K562 (cell line): ENCODE data around the gene RNU5D-1. TPM values are rescaled to one million over a fixed set of nuclear protein-coding genes. Genes with fewer than 3 reads are reported as not detected.

Source experiments
- ATF7 ChIP-seq: fragments of 450-650 bp; IDR thresholded peaks from 2 replicates; pipeline ENCODE4 v1.7.1; 2014; ENCODE audit warnings: mild to moderate bottlenecking, moderate library complexity
- BRF1 ChIP-seq: IDR thresholded peaks from 3 replicates; pipeline ENCODE4 v1.6.1; 2011; ENCODE audit warnings: borderline replicate concordance, mild to moderate bottlenecking; ENCODE audit not compliant: insufficient read length; ENCODE audit errors: extremely low read depth
- CEBPG ChIP-seq, 3 experiments: fragments of 200-800 bp in 1 of 3; sonication (Bioruptor generic) in 1 of 3; sonication (generic) in 1 of 3; formaldehyde crosslinking in 1 of 3; IDR thresholded peaks in 2 of 3; conservative IDR thresholded peaks in 1 of 3; 2 replicates each; pipeline versions ENCODE4 v1.6.1 to v1.8.0; 2016 to 2022; ENCODE audit warnings: missing compliant biosample characterization in 2 of 3, missing genetic modification characterization in 2 of 3, mild to moderate bottlenecking in 1 of 3, missing genetic modification reagents in 1 of 3
- CHD4 ChIP-seq: fragments of 200-600 bp; sonication (generic); IDR thresholded peaks from 3 replicates; pipeline ENCODE4 v1.6.1; 2012; ENCODE audit warnings: low read depth, mild to moderate bottlenecking, mixed read lengths, low read length, inconsistent platforms; ENCODE audit not compliant: insufficient read depth, insufficient replicate concordance, poor library complexity, severe bottlenecking
- GTF2A2 ChIP-seq: IDR thresholded peaks from 2 replicates; pipeline ENCODE4 v1.6.1; 2016; ENCODE audit warnings: mild to moderate bottlenecking, missing genetic modification characterization, missing compliant biosample characterization
- ILK ChIP-seq: fragments of 450-650 bp; IDR thresholded peaks from 2 replicates; pipeline ENCODE4 v1.6.1; 2016; ENCODE audit warnings: missing genetic modification characterization, low read depth, mild to moderate bottlenecking, missing compliant biosample characterization, moderate library complexity, borderline replicate concordance
- MYC ChIP-seq, 2 experiments: fragments of 250-450 bp in 1 of 2; sonication (Bioruptor Pico) in 1 of 2; IDR thresholded peaks; 2 replicates each; pipeline versions ENCODE4 v1.5.1 to v1.6.1; 2012 to 2021; ENCODE audit warnings: low read depth in 2 of 2, borderline replicate concordance in 1 of 2, improper control_type of control experiment in 1 of 2, low read length in 1 of 2, mild to moderate bottlenecking in 1 of 2, moderate library complexity in 1 of 2
- OTX1 ChIP-seq: fragments of 450-650 bp; formaldehyde crosslinking; IDR thresholded peaks from 2 replicates; pipeline ENCODE4 v1.4.0; 2022; ENCODE audit warnings: mild to moderate bottlenecking
- PML ChIP-seq: IDR thresholded peaks from 2 replicates; pipeline ENCODE4 v1.6.1; 2012; ENCODE audit warnings: low read length, inconsistent platforms
- POLR2AphosphoS2 ChIP-seq: IDR thresholded peaks from 2 replicates; pipeline ENCODE4 v1.6.1; 2012; ENCODE audit warnings: low read length, improper control_type of control experiment
- PTRF ChIP-seq: fragments of 450-650 bp; IDR thresholded peaks from 2 replicates; pipeline ENCODE4 v1.6.1; 2016; ENCODE audit warnings: mild to moderate bottlenecking, missing genetic modification characterization, missing compliant biosample characterization
- SMAD2 ChIP-seq: fragments of 150-350 bp; IDR thresholded peaks from 2 replicates; pipeline ENCODE4 v1.6.1; 2014; ENCODE audit warnings: low read depth, mild to moderate bottlenecking, low read length
- TFAM ChIP-seq: fragments of 250-450 bp; sonication (Bioruptor Pico); conservative IDR thresholded peaks from 2 replicates; pipeline ENCODE4 v1.5.0; 2021; ENCODE audit warnings: mild to moderate bottlenecking, moderate library complexity
- ZNF212 ChIP-seq: fragments of 450-650 bp; formaldehyde crosslinking; IDR thresholded peaks from 2 replicates; pipeline ENCODE4 v1.4.0; 2020; ENCODE audit warnings: mild to moderate bottlenecking
- ZNF24 ChIP-seq: fragments of 450-650 bp; IDR thresholded peaks from 2 replicates; pipeline ENCODE4 v1.6.1; 2016
- ZNF274 ChIP-seq: IDR thresholded peaks from 2 replicates; pipeline ENCODE4 v1.6.1; 2011; ENCODE audit warnings: low read depth, mild to moderate bottlenecking, low read length, moderate library complexity, borderline replicate concordance
- polyA plus RNA-seq, 8 experiments: library from polyadenylated mRNA; depleted of rRNA in 4 of 8; stranded (reverse) in 5 of 8; unstranded in 3 of 8; fragments of >200 nt; fragmentation: Nextera tagmentation in 2 of 8; fragmentation: Illumina TruSeq in 1 of 8; extraction: Ambion mirVana in 2 of 8; extraction: Trizol in 1 of 8; gene quantifications; 2 replicates each; pipeline versions ENCODE4 v1.2.1 to v1.2.3, GENCODE V29; 2011 to 2014; ENCODE audit warnings: inconsistent platforms in 1 of 8, missing spikeins in 1 of 8
- total RNA-seq, 7 experiments: library from RNA; depleted of rRNA in 6 of 7; stranded (reverse); fragments of >200 nt in 6 of 7; fragmentation: Illumina TruSeq in 2 of 7; extraction: Trizol in 2 of 7; gene quantifications; 2 replicates each; pipeline versions ENCODE4 v1.2.1 to v1.2.3, GENCODE V29; 2011 to 2021; ENCODE audit warnings: low replicate concordance in 1 of 7
- TF ChIP-seq, protein P1 (sequence below): fragments of 250-450 bp; sonication (Bioruptor Pico); IDR thresholded peaks from 2 replicates; pipeline ENCODE4 v1.4.0; 2020; ENCODE audit warnings: borderline replicate concordance
- TF ChIP-seq, protein P2 (sequence below): fragments of 450-650 bp; IDR thresholded peaks from 2 replicates; pipeline ENCODE4 v1.6.1; 2017; ENCODE audit warnings: antibody characterized with exemption, mild to moderate bottlenecking

The RNU5D-1 gene
- total and polyA plus RNA-seq, 9 of the 15 experiments (the other 6 are each of a cell fraction or from before 2014, with no cell fraction given): under 0.01 TPM; not detected in 8

DNA sequence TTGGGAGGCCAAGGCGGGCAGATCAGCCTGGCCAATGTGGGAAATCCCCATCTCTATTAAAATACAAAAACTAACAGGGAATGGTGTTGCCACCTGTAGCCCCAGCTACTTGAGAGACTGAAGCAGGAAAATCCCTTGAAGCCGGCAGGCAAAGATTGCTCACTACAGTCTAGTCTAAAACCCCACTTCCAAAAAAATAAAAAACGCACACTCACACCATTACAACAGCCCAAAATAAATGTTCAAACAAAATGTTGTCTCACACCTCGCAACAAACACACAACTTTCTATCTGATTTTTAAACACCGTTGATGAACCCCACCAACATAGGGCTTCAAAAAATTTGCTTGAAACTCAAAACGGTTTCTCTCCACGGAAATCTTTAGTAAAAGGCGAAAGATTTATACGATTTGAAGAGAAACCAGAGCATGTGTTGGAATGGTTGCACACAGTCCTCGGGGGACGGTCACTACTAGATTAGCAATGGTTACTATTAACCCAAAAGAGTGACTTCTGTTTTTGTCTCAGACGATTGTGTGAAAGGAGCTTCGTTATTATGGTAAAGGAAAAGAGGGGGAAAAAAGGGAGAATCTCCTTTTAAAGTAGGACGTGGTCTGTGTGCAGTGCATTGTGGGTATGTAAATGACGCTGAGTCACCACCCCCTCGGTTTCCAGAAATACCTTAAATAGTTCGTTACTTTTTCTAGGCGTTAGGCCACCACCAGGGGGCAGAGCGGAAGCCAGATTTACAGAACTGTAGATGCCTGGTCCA, at the start of gene RNU5D-1 (continued):
- TF ChIP-seq MYC (IDR thresholded peaks at IDR 0.05; ENCODE audit: low read depth, low read length) (no peak; the same call in none of the 2 replicates), MYC (CRISPR knock-in tag; IDR thresholded peaks at IDR 0.05; ENCODE audit: borderline replicate concordance, low read depth) (peak; percentile 88; the same call in 1 of the 2 replicates), BRF1 (no peak), CHD4 (no peak), ATF7 (peak; percentile 87), PML (peak; percentile 100), OTX1 (CRISPR knock-in tag) (peak; percentile 100), TFAM (CRISPR knock-in tag) (no peak), CEBPG (CRISPR knock-in tag; IDR thresholded peaks at IDR 0.05) (no peak; the same call in 1 of the 2 replicates), CEBPG (tag; conservative IDR thresholded peaks at IDR 0.05 in 1 of 2, IDR thresholded peaks at IDR 0.05 in 1 of 2) (peak in 1 of 2 experiments; percentile 39; a peak in 3 of 4 replicates), ZNF24 (peak; percentile 64), ZNF212 (CRISPR knock-in tag) (peak; percentile 90), ZNF274 (0 out of 2 replicates have a peak, but pooled peaks have one; percentile 24), ILK (tag) (peak; percentile 78), PTRF (no peak), GTF2A2 (tag) (peak; percentile 99), SMAD2 (no peak), POLR2AphosphoS2 (peak; percentile 100)
- TF ChIP-seq, protein P1, sequence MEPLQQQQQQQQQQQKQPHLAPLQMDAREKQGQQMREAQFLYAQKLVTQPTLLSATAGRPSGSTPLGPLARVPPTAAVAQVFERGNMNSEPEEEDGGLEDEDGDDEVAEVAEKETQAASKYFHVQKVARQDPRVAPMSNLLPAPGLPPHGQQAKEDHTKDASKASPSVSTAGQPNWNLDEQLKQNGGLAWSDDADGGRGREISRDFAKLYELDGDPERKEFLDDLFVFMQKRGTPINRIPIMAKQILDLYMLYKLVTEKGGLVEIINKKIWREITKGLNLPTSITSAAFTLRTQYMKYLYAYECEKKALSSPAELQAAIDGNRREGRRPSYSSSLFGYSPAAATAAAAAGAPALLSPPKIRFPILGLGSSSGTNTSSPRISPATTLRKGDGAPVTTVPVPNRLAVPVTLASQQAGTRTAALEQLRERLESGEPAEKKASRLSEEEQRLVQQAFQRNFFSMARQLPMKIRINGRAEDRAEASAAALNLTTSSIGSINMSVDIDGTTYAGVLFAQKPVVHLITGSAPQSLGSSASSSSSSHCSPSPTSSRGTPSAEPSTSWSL (CRISPR knock-in tag): no peak
- TF ChIP-seq, protein P2, sequence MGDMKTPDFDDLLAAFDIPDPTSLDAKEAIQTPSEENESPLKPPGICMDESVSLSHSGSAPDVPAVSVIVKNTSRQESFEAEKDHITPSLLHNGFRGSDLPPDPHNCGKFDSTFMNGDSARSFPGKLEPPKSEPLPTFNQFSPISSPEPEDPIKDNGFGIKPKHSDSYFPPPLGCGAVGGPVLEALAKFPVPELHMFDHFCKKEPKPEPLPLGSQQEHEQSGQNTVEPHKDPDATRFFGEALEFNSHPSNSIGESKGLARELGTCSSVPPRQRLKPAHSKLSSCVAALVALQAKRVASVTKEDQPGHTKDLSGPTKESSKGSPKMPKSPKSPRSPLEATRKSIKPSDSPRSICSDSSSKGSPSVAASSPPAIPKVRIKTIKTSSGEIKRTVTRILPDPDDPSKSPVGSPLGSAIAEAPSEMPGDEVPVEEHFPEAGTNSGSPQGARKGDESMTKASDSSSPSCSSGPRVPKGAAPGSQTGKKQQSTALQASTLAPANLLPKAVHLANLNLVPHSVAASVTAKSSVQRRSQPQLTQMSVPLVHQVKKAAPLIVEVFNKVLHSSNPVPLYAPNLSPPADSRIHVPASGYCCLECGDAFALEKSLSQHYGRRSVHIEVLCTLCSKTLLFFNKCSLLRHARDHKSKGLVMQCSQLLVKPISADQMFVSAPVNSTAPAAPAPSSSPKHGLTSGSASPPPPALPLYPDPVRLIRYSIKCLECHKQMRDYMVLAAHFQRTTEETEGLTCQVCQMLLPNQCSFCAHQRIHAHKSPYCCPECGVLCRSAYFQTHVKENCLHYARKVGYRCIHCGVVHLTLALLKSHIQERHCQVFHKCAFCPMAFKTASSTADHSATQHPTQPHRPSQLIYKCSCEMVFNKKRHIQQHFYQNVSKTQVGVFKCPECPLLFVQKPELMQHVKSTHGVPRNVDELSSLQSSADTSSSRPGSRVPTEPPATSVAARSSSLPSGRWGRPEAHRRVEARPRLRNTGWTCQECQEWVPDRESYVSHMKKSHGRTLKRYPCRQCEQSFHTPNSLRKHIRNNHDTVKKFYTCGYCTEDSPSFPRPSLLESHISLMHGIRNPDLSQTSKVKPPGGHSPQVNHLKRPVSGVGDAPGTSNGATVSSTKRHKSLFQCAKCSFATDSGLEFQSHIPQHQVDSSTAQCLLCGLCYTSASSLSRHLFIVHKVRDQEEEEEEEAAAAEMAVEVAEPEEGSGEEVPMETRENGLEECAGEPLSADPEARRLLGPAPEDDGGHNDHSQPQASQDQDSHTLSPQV: peak; percentile 89
